Measurements from ENCODE around the gene TAF6.

DNA sequence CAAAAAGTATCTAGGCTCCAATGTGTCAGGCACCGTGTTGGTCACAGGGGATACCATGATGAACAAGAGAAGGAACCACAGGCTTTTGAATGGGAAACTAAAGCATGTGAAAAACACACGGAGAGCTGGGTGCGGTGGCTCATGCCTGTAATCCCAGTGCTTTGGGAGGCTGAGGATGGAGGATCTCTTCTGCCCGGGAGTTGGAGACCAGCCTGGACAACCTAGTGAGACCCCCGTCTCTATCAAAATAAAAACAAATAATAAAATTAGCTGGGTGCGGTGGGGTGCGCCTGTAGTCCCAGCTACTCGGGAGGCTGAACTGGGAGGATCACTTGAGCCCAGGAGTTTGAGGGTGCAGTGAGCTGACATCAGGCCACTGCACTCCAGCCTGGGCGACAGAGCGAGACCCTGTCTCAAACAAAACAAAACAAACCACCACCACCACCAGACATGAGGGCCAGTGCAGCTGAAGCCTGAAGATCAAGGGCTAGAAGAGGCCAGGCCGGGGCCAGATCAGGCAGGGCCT lies 31.0 kb downstream of the TAF6 start:
- TF ChIP-seq JUNB (CRISPR knock-in tag; conservative IDR thresholded peaks at IDR 0.05): no peak
- TF ChIP-seq EZH2 (IDR thresholded peaks at IDR 0.05; ENCODE audit: borderline replicate concordance, low read depth, low read length): no peak
- TF ChIP-seq PRPF4 (IDR thresholded peaks at IDR 0.05; ENCODE audit: insufficient read depth, low read depth, low read length, poor library complexity, severe bottlenecking): no peak
- TF ChIP-seq, protein P1, sequence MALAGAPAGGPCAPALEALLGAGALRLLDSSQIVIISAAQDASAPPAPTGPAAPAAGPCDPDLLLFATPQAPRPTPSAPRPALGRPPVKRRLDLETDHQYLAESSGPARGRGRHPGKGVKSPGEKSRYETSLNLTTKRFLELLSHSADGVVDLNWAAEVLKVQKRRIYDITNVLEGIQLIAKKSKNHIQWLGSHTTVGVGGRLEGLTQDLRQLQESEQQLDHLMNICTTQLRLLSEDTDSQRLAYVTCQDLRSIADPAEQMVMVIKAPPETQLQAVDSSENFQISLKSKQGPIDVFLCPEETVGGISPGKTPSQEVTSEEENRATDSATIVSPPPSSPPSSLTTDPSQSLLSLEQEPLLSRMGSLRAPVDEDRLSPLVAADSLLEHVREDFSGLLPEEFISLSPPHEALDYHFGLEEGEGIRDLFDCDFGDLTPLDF (CRISPR knock-in tag; IDR thresholded peaks at IDR 0.05): no peak
- TF ChIP-seq MAX (CRISPR knock-in tag; IDR thresholded peaks at IDR 0.05): no peak
- no peak for TF ChIP-seq ZNF589 (CRISPR knock-in tag; IDR thresholded peaks at IDR 0.05; ENCODE audit: low read depth)

Data from K562 (cell line).